ENCODE data around the gene SKI. TPM values are rescaled to one million over a fixed set of nuclear protein-coding genes. Genes with fewer than 3 reads are reported as not detected.

The SKI gene
- polyA plus RNA-seq, 4 donors = 52.8 to 64.9 (median 57.0) TPM

- DNase-seq (ENCODE audit: low read depth in 4 of 4, low spot score in 3 of 4) = no peak
Observed at GRCh38 chr1:2344744-2345296, 116.7 kb downstream of the SKI start.

- DNase-seq (ENCODE audit: low read depth in 4 of 4, low spot score in 3 of 4) = no peak
Observed at GRCh38 chr1:2345297-2346075, 117.4 kb downstream of the SKI start.

- DNase-seq (ENCODE audit: low read depth in 4 of 4, low spot score in 3 of 4) = no peak
Observed at GRCh38 chr1:2346691-2347408, 118.7 kb downstream of the SKI start.

GRCh38 chr1:2347409-2347785 lies 119.3 kb downstream of the SKI start:
- no peak for DNase-seq (ENCODE audit: low read depth in 4 of 4, low spot score in 3 of 4)

GRCh38 chr1:2347896-2348295 lies 119.8 kb downstream of the SKI start:
- DNase-seq (ENCODE audit: low read depth in 4 of 4, low spot score in 3 of 4) = no peak

GRCh38 chr1:2348346-2349325 lies 120.5 kb downstream of the SKI start:
- no peak for DNase-seq (ENCODE audit: low read depth in 4 of 4, low spot score in 3 of 4)

GRCh38 chr1:2349806-2350205 lies 121.7 kb downstream of the SKI start:
- DNase-seq (ENCODE audit: low read depth in 4 of 4, low spot score in 3 of 4) = no peak

- no peak for DNase-seq (ENCODE audit: low read depth in 4 of 4, low spot score in 3 of 4)
Observed at GRCh38 chr1:2350501-2350900, 122.4 kb downstream of the SKI start.

- DNase-seq (ENCODE audit: low read depth in 4 of 4, low spot score in 3 of 4) = no peak
Observed at GRCh38 chr1:2350911-2351655, 123.0 kb downstream of the SKI start.

GRCh38 chr1:2351723-2352122 lies 123.6 kb downstream of the SKI start:
- DNase-seq (ENCODE audit: low read depth in 4 of 4, low spot score in 3 of 4) = no peak

GRCh38 chr1:2352341-2352896 lies 124.3 kb downstream of the SKI start:
- DNase-seq (ENCODE audit: low read depth in 4 of 4, low spot score in 3 of 4) = no peak

- no peak for DNase-seq (ENCODE audit: low read depth in 4 of 4, low spot score in 3 of 4)
Observed at GRCh38 chr1:2352897-2353550, 124.9 kb downstream of the SKI start.

- no peak for DNase-seq (ENCODE audit: low read depth in 4 of 4, low spot score in 3 of 4)
Observed at GRCh38 chr1:2353551-2354438, 125.7 kb downstream of the SKI start.

- DNase-seq (ENCODE audit: low read depth in 4 of 4, low spot score in 3 of 4) = no peak
Observed at GRCh38 chr1:2354511-2355372, 126.6 kb downstream of the SKI start.

- DNase-seq (ENCODE audit: low read depth in 4 of 4, low spot score in 3 of 4) = no peak
Observed at GRCh38 chr1:2355373-2356261, 127.5 kb downstream of the SKI start.

- DNase-seq (ENCODE audit: low read depth in 4 of 4, low spot score in 3 of 4) = no peak
Observed at GRCh38 chr1:2356401-2356800, 128.3 kb downstream of the SKI start.
